ENCODE results near the gene MOB2. TPM values are rescaled to one million over a fixed set of nuclear protein-coding genes. Genes with fewer than 3 reads are reported as not detected.

Gene MOB2
- total RNA-seq, 1 experiment from 2014 or later, result 22.7 TPM

GRCh38 chr11:1534171-1534570, 47.6 kb upstream of the MOB2 start:
- no peak overlapping the region for H3K27ac Mint-ChIP-seq
- H4K20me1 ChIP-seq (ENCODE audit: control insufficient read depth, insufficient read depth, insufficient read length), result peaks cover 3% of the 10 kb centered on the region
- H3K4me1 ChIP-seq (ENCODE audit: insufficient read depth, low read length), result no peaks in the 10 kb centered on the region
- no peak overlapping the region for H2AFZ ChIP-seq (ENCODE audit: low read length)
- H3K14ac ChIP-seq (ENCODE audit: insufficient read depth, low read length), result no peak overlapping the region
- H3K4me1 Mint-ChIP-seq, result peaks cover 0 to 7% of the 10 kb centered on the region in 2 experiments; a peak in 2 of 4 replicates
- no peak overlapping the region for H2BK15ac ChIP-seq (ENCODE audit: low read depth, low read length)
- no peak overlapping the region for H3K4me2 ChIP-seq (ENCODE audit: insufficient read depth, insufficient read length, low read length)
- no peak overlapping the region for H3K4me3 Mint-ChIP-seq
- no peaks in the 10 kb centered on the region; the same call in 1 of the 2 replicates for H3K27me3 ChIP-seq (ENCODE audit: insufficient read depth, low read length)
- H3K27ac ChIP-seq (ENCODE audit: insufficient read length, low read depth, low read length), result no peak overlapping the region
- no peak overlapping the region for H3K18ac ChIP-seq (ENCODE audit: insufficient read length, low read depth, low read length)
- no peak overlapping the region for H3K9ac ChIP-seq (ENCODE audit: extremely low read depth, insufficient read length, low read length)
- no peak overlapping the region for H4K5ac ChIP-seq (ENCODE audit: insufficient read length, low read depth, low read length)
- peaks cover 1% of the 10 kb centered on the region; the same call in 1 of the 2 replicates for H3K79me2 ChIP-seq (ENCODE audit: insufficient read depth, low read length)
- no peak overlapping the region for H2BK12ac ChIP-seq (ENCODE audit: insufficient read length, low read depth, low read length)
- no peaks in the 10 kb centered on the region for H3K36me3 Mint-ChIP-seq (ENCODE audit: insufficient read depth in 1 of 3, low read depth in 3 of 3)
- no peak for TF ChIP-seq CTCF (conservative IDR thresholded peaks at IDR 0.05)
- H3K9me3 Mint-ChIP-seq, result no peaks in the 10 kb centered on the region
- H4K91ac ChIP-seq (ENCODE audit: insufficient read length, low read depth, low read length), result no peak overlapping the region
- H2AK5ac ChIP-seq (ENCODE audit: insufficient read length, low read length), result no peak overlapping the region
- no peak for DNase-seq
- H2BK20ac ChIP-seq (ENCODE audit: low read depth, low read length, poor library complexity, severe bottlenecking), result no peak overlapping the region
- no peak overlapping the region for H3K4ac ChIP-seq (ENCODE audit: low read depth, low read length)
- no peak overlapping the region for H4K8ac ChIP-seq (replicated peaks; ENCODE audit: insufficient read length, low read depth, low read length)
- no peak overlapping the region for H2BK5ac ChIP-seq (ENCODE audit: insufficient read length, low read length)
- H2BK120ac ChIP-seq (ENCODE audit: low read depth, low read length, poor library complexity, severe bottlenecking), result no peak overlapping the region
- no peak overlapping the region for H3K56ac ChIP-seq (ENCODE audit: insufficient read length, low read depth, low read length)
- no peak overlapping the region for H3T11ph ChIP-seq (ENCODE audit: low read length)
- H3K23ac ChIP-seq (ENCODE audit: insufficient read length, low read depth, low read length), result no peak overlapping the region
- WGBS (ENCODE audit: extremely low coverage, insufficient read length, low lambda C conversion rate), result no CpG with 5 or more reads among the region's 7 CpGs
- peaks cover 16% of the 10 kb centered on the region for H3K27me3 Mint-ChIP-seq (ENCODE audit: low read depth)
- H3K9me3 ChIP-seq (ENCODE audit: control insufficient read depth, low read depth, low read length), result no peaks in the 10 kb centered on the region
- no peaks in the 10 kb centered on the region for H3K23me2 ChIP-seq (ENCODE audit: insufficient read length, low read depth, low read length, poor library complexity, severe bottlenecking)
- H3K79me1 ChIP-seq (ENCODE audit: insufficient read depth, low read depth, low read length, poor library complexity, severe bottlenecking), result peaks cover 8% of the 10 kb centered on the region
